ENCODE measurements around the gene ATG13.

The ATG13 gene

GRCh38 chr11:46696212-46696558, 78.8 kb downstream of the ATG13 start:
- DNase-seq (ENCODE audit: extremely low read depth, low read depth): no peak
- TF ChIP-seq CTCF (IDR thresholded peaks at IDR 0.05; ENCODE audit: low read depth, low read length): no peak

DNA sequence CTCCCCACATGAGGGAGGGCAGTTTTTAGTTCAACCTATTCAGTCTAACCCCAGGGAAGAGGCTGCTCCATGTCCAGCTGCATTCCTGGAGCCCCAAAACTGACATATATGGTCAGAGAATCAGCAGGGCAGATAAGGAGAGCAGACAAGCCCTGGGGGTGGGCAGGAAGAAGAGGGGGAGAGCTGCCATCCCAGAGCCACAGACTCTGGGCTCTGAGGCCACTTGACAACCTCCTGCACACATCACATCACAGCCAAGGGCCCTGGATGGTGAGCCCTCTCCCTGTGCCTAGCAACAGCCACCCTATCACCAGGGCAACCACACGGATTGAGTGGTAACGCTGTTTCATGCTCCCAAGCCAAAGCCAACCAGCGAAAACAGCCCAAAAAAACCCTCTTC, 80.0 kb downstream of the ATG13 start:
- TF ChIP-seq CTCF (IDR thresholded peaks at IDR 0.05; ENCODE audit: low read depth, low read length): no peak
- no peak for DNase-seq (ENCODE audit: extremely low read depth, low read depth)

GRCh38 chr11:46697723-46698122, 80.4 kb downstream of the ATG13 start:
- TF ChIP-seq CTCF (IDR thresholded peaks at IDR 0.05; ENCODE audit: low read depth, low read length): no peak
- no peak for DNase-seq (ENCODE audit: extremely low read depth, low read depth)

DNA sequence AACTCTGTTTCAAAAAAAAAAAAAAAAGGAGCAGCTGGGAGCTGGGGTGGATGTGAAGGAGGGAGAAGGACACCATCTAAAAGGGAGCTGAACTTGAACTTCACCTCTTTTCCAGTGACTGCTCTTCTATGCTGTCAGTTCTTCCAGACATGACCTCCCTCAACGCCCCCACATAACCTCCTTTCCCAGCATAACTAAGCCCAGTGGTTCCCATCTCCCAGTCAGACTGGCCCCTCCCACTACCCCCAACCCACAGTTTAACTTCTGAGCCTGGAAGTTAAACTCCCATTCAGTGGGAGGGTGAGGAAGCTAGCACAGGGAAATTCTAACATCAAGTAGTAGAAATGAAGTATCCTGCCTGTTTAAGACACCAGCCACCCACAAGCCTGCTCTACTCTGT, 81.2 kb downstream of the ATG13 start:
- TF ChIP-seq CTCF (IDR thresholded peaks at IDR 0.05; ENCODE audit: low read depth, low read length): no peak
- DNase-seq (ENCODE audit: extremely low read depth, low read depth): no peak

DNA sequence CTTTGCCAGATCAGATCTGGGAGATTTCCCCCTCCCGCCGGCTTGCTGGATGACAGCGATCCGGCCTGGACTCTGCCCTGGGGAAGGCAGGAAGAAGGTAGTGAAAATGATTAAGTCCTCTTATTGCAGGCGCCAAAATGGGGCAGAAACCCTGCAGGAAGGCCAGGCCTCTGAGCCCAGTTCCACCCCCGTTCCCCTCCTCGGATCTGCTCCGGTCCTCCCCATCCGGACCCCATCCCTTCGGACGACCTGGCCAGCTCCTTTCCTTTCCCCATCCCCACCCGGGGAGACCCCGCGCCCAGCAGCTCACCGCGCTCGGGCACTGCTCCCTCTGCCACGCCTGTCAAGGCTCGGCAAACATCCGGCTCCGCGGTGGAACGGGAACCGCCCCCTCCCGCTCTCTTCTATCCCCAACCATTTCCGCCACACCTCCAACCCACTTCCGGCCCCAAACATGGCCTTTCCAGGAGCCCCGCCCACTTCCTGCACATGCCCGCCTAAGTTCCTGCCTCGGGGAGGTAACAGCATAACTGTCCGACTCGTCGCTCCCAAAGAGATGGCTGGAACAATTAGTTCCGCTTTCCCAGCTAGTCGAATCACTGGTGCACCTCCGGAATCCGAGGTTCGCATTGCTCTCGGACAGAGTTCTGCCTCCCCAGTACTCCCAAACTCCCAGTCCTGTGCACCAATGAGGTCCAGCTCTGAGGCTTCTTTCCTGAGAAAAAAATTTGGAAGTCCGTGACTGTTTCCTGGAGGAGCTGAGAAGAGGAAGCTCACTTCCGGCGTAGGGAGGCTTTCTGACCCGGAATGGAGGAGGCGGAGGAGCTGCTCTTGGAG, 83.1 kb downstream of the ATG13 start, which contains the start of the genes ARHGAP1 and ZNF408:
Gene ARHGAP1, minus strand, starts transcription at position 379 of the 837 bp plus-strand sequence. CDS start 4,512 bp downstream, outside the sequence.
Gene ZNF408, plus strand, starts transcription at position 791 of the 837 bp plus-strand sequence. Its CDS starts 17 bp downstream, at position 808.
- DNase-seq (ENCODE audit: extremely low read depth, low read depth): peak; percentile 97
- no peak for TF ChIP-seq CTCF (IDR thresholded peaks at IDR 0.05; ENCODE audit: low read depth, low read length)

DNA sequence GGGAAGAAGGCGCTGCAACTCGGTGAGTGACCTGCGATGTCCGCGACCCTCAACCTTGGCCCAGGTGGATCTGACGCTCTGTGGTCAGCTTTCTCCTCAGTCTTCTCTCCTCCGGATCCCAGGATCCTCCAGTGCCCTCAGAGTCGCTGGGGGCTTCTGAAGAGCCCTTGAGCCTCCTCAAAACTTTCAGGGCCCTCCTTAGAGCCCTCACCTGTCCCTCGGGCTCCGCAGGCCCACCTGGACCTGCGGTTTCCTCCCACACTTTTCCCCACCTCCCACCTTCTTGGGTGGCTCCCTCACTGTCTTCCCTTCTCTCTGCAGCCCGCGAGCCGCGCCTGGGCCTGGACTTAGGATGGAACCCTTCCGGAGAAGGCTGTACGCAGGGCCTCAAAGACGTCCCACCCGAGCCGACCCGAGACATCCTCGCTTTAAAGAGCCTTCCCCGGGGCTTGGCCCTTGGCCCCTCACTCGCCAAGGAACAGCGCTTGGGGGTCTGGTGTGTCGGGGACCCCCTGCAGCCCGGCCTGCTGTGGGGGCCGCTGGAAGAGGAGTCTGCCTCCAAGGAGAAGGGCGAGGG, 83.8 kb downstream of the ATG13 start:
- no peak for TF ChIP-seq CTCF (IDR thresholded peaks at IDR 0.05; ENCODE audit: low read depth, low read length)
- DNase-seq (ENCODE audit: extremely low read depth, low read depth): no peak

DNA sequence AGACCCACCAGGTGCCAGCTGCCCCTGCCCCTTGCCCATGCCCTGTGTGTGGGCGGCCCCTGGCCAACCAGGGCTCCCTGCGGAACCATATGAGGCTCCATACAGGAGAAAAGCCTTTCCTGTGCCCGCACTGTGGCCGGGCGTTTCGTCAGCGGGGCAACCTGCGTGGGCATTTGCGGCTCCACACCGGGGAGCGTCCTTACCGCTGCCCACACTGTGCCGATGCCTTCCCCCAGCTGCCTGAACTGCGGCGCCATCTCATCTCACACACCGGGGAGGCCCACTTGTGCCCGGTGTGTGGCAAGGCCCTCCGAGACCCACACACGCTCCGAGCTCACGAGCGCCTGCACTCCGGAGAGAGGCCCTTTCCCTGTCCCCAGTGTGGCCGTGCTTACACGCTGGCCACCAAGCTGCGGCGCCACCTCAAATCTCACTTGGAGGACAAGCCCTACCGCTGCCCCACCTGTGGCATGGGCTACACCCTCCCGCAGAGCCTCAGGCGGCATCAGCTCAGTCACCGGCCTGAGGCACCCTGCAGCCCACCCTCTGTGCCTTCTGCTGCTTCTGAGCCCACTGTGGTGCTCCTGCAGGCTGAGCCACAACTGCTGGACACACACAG, 87.8 kb downstream of the ATG13 start:
- no peak for DNase-seq (ENCODE audit: extremely low read depth, low read depth)
- no peak for TF ChIP-seq CTCF (IDR thresholded peaks at IDR 0.05; ENCODE audit: low read depth, low read length)

Measured in AG09319 (cell line).